Measurements from ENCODE around the gene RBMS3.

- TF ChIP-seq, protein P1, sequence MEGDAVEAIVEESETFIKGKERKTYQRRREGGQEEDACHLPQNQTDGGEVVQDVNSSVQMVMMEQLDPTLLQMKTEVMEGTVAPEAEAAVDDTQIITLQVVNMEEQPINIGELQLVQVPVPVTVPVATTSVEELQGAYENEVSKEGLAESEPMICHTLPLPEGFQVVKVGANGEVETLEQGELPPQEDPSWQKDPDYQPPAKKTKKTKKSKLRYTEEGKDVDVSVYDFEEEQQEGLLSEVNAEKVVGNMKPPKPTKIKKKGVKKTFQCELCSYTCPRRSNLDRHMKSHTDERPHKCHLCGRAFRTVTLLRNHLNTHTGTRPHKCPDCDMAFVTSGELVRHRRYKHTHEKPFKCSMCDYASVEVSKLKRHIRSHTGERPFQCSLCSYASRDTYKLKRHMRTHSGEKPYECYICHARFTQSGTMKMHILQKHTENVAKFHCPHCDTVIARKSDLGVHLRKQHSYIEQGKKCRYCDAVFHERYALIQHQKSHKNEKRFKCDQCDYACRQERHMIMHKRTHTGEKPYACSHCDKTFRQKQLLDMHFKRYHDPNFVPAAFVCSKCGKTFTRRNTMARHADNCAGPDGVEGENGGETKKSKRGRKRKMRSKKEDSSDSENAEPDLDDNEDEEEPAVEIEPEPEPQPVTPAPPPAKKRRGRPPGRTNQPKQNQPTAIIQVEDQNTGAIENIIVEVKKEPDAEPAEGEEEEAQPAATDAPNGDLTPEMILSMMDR (IDR thresholded peaks at IDR 0.05) = no peak
- TF ChIP-seq POLR2A (IDR thresholded peaks at IDR 0.05) = no peak
These were observed 31.5 kb downstream of the RBMS3 start for GRCh38 chr3:29312395-29312794.
